ENCODE measurements around the gene CEMIP2. TPM values are rescaled to one million over a fixed set of nuclear protein-coding genes. Genes with fewer than 3 reads are reported as not detected.

The CEMIP2 gene
- total and polyA plus RNA-seq, 2 donors (not counting 3 experiments of a cell fraction or from before 2014, with no cell fraction given): 41.6 to 44.3 TPM

GRCh38 chr9:71634752-71635151 is 133.6 kb downstream of the CEMIP2 start:
- Histone ChIP-seq H3K4me2 (ENCODE audit: insufficient read depth, low read length) (no peak overlapping the region), H3K27me3 (ENCODE audit: control insufficient read depth in 2 of 2, insufficient read depth in 2 of 2, low read length in 2 of 2) (no peaks in the 10 kb centered on the region), H3K4me3 (replicated peaks in 1 of 3; ENCODE audit: insufficient read depth in 1 of 3, low read depth in 1 of 3, low read length in 3 of 3) (no peak overlapping the region), H3K9ac (replicated peaks; ENCODE audit: extremely low read depth, insufficient read depth, low read length) (no peak overlapping the region), H3K9me3 (replicated peaks; ENCODE audit: control insufficient read depth, insufficient read depth, low read length) (no peaks in the 10 kb centered on the region), H4K20me1 (replicated peaks; ENCODE audit: control insufficient read depth, extremely low read depth, insufficient read depth, low read length) (no peaks in the 10 kb centered on the region), H2AFZ (ENCODE audit: low read depth, low read length) (no peak overlapping the region), H3K36me3 (ENCODE audit: control insufficient read depth in 2 of 2, extremely low read depth in 1 of 2, insufficient read depth in 2 of 2, low read length in 2 of 2) (no peaks in the 10 kb centered on the region), H3K9me1 (replicated peaks; ENCODE audit: control insufficient read depth, extremely low read depth, insufficient read depth, low read length) (no peaks in the 10 kb centered on the region), H3K27ac (ENCODE audit: insufficient read depth, low read depth, low read length) (no peak overlapping the region), H3K79me2 (ENCODE audit: control insufficient read depth, insufficient read depth, low read length) (no peaks in the 10 kb centered on the region), H3K4me1 (ENCODE audit: control insufficient read depth, extremely low read depth, insufficient read depth, low read length) (peaks cover 35% of the 10 kb centered on the region)
- intact Hi-C loops (cut with micrococcal nuclease): no loop called here
- BruUV-seq (replicated peaks): no TSS peak
- ChIA-PET CTCF (interaction anchor here (0.8 to 1.9 kb wide), 3 partner anchors 12 to 346 kb away, joined by 3 to 7 read pairs (median 4); no protein-coding TSS in a partner anchor), POLR2A (no interaction called here)
- DNase-seq (ENCODE audit: low read depth, low spot score): no peak
- dilution Hi-C loops (cut with MboI; ENCODE audit: extremely low pct_ligation_motif_present, low sequenced_read_pairs): no loop called here
- no peak for TF ChIP-seq FOS (IDR thresholded peaks at IDR 0.05; ENCODE audit: borderline replicate concordance, insufficient read depth, low read length)
- no peak for TF ChIP-seq EZH2 (IDR thresholded peaks at IDR 0.05; ENCODE audit: borderline replicate concordance, low read depth, low read length, severe bottlenecking)
- TF ChIP-seq CTCF (IDR thresholded peaks at IDR 0.05; ENCODE audit: extremely low read depth in 1 of 2, insufficient read depth in 1 of 2, low read depth in 1 of 2, low read length in 2 of 2): no peak
- no peak for TF ChIP-seq POLR2A (IDR thresholded peaks at IDR 0.05; ENCODE audit: low read depth, low read length)
- no peak for TF ChIP-seq GATA2 (IDR thresholded peaks at IDR 0.05; ENCODE audit: insufficient read depth, insufficient read length, low read depth, low read length)
- no peak for TF ChIP-seq MYC (IDR thresholded peaks at IDR 0.05; ENCODE audit: low read depth, low read length)
- TF ChIP-seq POLR2AphosphoS5 (IDR thresholded peaks at IDR 0.05; ENCODE audit: insufficient read depth, low read depth, low read length): no peak
- TF ChIP-seq MAX (IDR thresholded peaks at IDR 0.05; ENCODE audit: insufficient read depth, insufficient read length): no peak
- TF ChIP-seq JUN (IDR thresholded peaks at IDR 0.05; ENCODE audit: borderline replicate concordance, insufficient read depth, insufficient read length, low read depth): no peak
- FAIRE-seq: no peak

Other genes starting within 250 kb of the CEMIP2 start
- 16.7 and 16.8 TPM in 2 replicates for gene ABHD17B, start 142.7 kb upstream of the CEMIP2 start, total RNA-seq
- 11.0 and 12.8 TPM in 2 replicates for gene ABHD17B, start 142.7 kb upstream of the CEMIP2 start, polyA plus RNA-seq
- 10.3 and 11.3 TPM in 2 replicates for gene C9orf85, start 143.1 kb upstream of the CEMIP2 start, total RNA-seq
- 6.7 and 8.3 TPM in 2 replicates for gene C9orf85, start 143.1 kb upstream of the CEMIP2 start, polyA plus RNA-seq